ENCODE data around the gene SCTR.

DNA sequence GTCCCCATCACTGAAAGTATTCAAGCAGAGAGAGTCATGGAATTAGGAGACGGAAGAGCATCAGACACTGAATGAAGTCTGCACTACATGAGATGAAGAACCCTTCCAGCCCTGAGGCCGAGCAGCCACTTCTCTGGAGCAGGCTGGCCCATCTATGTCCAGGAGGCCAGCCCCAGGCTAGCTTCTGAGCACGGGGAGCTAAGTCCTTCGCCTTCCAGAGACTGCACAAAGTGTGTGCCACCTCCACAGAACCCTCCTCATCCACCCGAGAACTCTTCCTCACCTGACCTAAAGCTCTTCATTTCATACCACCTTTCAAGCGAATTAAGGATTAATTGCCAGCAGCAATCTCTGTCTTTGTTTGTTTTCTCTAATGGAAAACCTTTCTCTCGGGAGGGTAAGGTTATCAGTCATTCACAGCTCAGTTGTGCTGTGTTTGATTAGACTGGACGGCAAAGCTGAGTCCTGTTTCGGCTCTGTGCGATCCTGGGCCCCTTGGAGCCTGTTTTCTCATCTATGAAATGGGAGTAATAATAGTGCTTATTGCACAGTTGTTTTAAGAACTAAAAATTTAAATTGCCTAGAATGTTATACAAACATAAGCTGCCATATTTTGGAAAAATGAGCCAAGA, 38.0 kb downstream of the SCTR start:
- no peak for TF ChIP-seq POLR2A (IDR thresholded peaks at IDR 0.05)
- TF ChIP-seq, protein P1, sequence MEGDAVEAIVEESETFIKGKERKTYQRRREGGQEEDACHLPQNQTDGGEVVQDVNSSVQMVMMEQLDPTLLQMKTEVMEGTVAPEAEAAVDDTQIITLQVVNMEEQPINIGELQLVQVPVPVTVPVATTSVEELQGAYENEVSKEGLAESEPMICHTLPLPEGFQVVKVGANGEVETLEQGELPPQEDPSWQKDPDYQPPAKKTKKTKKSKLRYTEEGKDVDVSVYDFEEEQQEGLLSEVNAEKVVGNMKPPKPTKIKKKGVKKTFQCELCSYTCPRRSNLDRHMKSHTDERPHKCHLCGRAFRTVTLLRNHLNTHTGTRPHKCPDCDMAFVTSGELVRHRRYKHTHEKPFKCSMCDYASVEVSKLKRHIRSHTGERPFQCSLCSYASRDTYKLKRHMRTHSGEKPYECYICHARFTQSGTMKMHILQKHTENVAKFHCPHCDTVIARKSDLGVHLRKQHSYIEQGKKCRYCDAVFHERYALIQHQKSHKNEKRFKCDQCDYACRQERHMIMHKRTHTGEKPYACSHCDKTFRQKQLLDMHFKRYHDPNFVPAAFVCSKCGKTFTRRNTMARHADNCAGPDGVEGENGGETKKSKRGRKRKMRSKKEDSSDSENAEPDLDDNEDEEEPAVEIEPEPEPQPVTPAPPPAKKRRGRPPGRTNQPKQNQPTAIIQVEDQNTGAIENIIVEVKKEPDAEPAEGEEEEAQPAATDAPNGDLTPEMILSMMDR (IDR thresholded peaks at IDR 0.05): no peak

Data from adrenal gland (tissue), 5 donors.